HEK293T (cell line): ENCODE results near the gene TSPOAP1.
A peak's percentile ranks its signal among the peaks of the same experiment; 100 is the strongest.

ENCODE experiments used
- CTCF ChIA-PET: fragments of 350-600 bp; formaldehyde crosslinking; extraction: SDS; loops from one replicate; lab custom pipeline; 2021; ENCODE audit warnings: antibody characterized with exemption, inconsistent platforms; lab: Yijun Ruan, JAX
- POLR2A ChIA-PET: fragments of 350-600 bp; formaldehyde crosslinking; extraction: SDS; loops from one replicate; lab custom pipeline; 2020; ENCODE audit warnings: antibody characterized with exemption, inconsistent platforms; lab: Yijun Ruan, JAX
- DNase-seq: peaks from one replicate; pipeline ENCODE4 v3.0.0; 2012; ENCODE audit warnings: mixed read lengths; ENCODE audit errors: extremely low spot score
- ARNT ChIP-seq: fragments of 450-650 bp; IDR thresholded peaks from 2 replicates; pipeline ENCODE4 v1.6.1; 2017; ENCODE audit warnings: mild to moderate bottlenecking
- BHLHE40 ChIP-seq: fragments of 450-650 bp; IDR thresholded peaks from 2 replicates; pipeline ENCODE4 v1.6.1; 2016; ENCODE audit warnings: mild to moderate bottlenecking, moderate library complexity, borderline replicate concordance
- CTBP1 ChIP-seq: fragments of 450-650 bp; IDR thresholded peaks from 2 replicates; pipeline ENCODE4 v1.6.1; 2016; ENCODE audit warnings: borderline replicate concordance
- ELF4 ChIP-seq: fragments of 450-650 bp; IDR thresholded peaks from 2 replicates; pipeline ENCODE4 v1.6.1; 2017; ENCODE audit warnings: antibody characterized with exemption
- FOXA1 ChIP-seq: fragments of 450-650 bp; IDR thresholded peaks from 2 replicates; pipeline ENCODE4 v1.6.1; 2016; ENCODE audit warnings: mild to moderate bottlenecking
- FOXK2 ChIP-seq: fragments of 450-650 bp; IDR thresholded peaks from 2 replicates; pipeline ENCODE4 v1.6.1; 2016; ENCODE audit warnings: mild to moderate bottlenecking
- FOXM1 ChIP-seq: fragments of 450-650 bp; IDR thresholded peaks from 2 replicates; pipeline ENCODE4 v1.6.1; 2017; ENCODE audit warnings: mild to moderate bottlenecking, borderline replicate concordance
- HDGF ChIP-seq: fragments of 450-650 bp; IDR thresholded peaks from 2 replicates; pipeline ENCODE4 v1.6.1; 2017; ENCODE audit warnings: antibody characterized with exemption, borderline replicate concordance
- L3MBTL2 ChIP-seq: fragments of 450-650 bp; conservative IDR thresholded peaks from 2 replicates; pipeline ENCODE4 v1.6.1; 2016; ENCODE audit warnings: mild to moderate bottlenecking
- LEF1 ChIP-seq: fragments of 450-650 bp; IDR thresholded peaks from 2 replicates; pipeline ENCODE4 v1.6.1; 2017; ENCODE audit warnings: mild to moderate bottlenecking, borderline replicate concordance
- NFRKB ChIP-seq: fragments of 450-650 bp; IDR thresholded peaks from 2 replicates; pipeline ENCODE4 v1.6.1; 2016; ENCODE audit warnings: mild to moderate bottlenecking, moderate library complexity
- PKNOX1 ChIP-seq: fragments of 450-650 bp; IDR thresholded peaks from 2 replicates; pipeline ENCODE4 v1.6.1; 2016
- SP1 ChIP-seq: fragments of 450-650 bp; IDR thresholded peaks from 2 replicates; pipeline ENCODE4 v1.6.1; 2017
- SUZ12 ChIP-seq: fragments of 450-650 bp; IDR thresholded peaks from 2 replicates; pipeline ENCODE4 v1.6.1; 2016; ENCODE audit warnings: mild to moderate bottlenecking
- TARDBP ChIP-seq: fragments of 450-650 bp; IDR thresholded peaks from 2 replicates; pipeline ENCODE4 v1.6.1; 2016
- ZNF384 ChIP-seq: fragments of 450-650 bp; IDR thresholded peaks from 2 replicates; pipeline ENCODE4 v1.6.1; 2016

TSPOAP1 gene

GRCh38 chr17:58352596-58353388, 24.2 kb upstream of the TSPOAP1 start:
- TF ChIP-seq HDGF (no peak), FOXA1 (no peak), ELF4 (no peak), ZNF384 (no peak), FOXK2 (no peak), L3MBTL2 (no peak), PKNOX1 (peak; percentile 39)
- DNase-seq, result peak; percentile 56
- ChIA-PET POLR2A (interaction anchor here (0.6 to 7.1 kb wide), 51 partner anchors 8 to 754 kb away, joined by 3 to 234 read pairs (median 6); partner anchors contain the start of genes MTMR4, RNF43 and TRIM37), CTCF (interaction anchor here (0.6 to 3.0 kb wide), 7 partner anchors 20 to 149 kb away, joined by 3 to 15 read pairs (median 4); partner anchors contain the start of gene RNF43)

- POLR2A ChIA-PET, result interaction anchor here (0.6 to 7.1 kb wide), 50 partner anchors 8 to 755 kb away, joined by 3 to 234 read pairs (median 6); partner anchors contain the start of genes MTMR4, RNF43 and TRIM37
- CTCF ChIA-PET, result interaction anchor here (0.6 to 3.0 kb wide), 7 partner anchors 34 to 150 kb away, joined by 3 to 15 read pairs (median 4); partner anchors contain the start of gene RNF43
- TF ChIP-seq NFRKB (no peak), FOXM1 (peak; percentile 90; the same call in 1 of the 2 replicates), FOXK2 (peak; percentile 93), L3MBTL2 (peak; percentile 27; the same call in 1 of the 2 replicates), ELF4 (peak; percentile 70), PKNOX1 (no peak), ARNT (0 out of 2 replicates have a peak, but pooled peaks have one; percentile 15), HDGF (no peak)
- peak; percentile 97 for DNase-seq
Measured at GRCh38 chr17:58351831-58352595, 23.4 kb upstream of the TSPOAP1 start, which contains the start of gene SUPT4H1. Gene SUPT4H1 (minus strand): TSS chr17:58352201. CDS start chr17:58352135, 66 bp downstream.

GRCh38 chr17:58351182-58351581, 22.6 kb upstream of the TSPOAP1 start:
- ChIA-PET POLR2A (interaction anchor here (1.0 to 7.1 kb wide), 19 partner anchors 9 to 102 kb away, joined by 3 to 234 read pairs (median 14); partner anchors contain the start of gene RNF43), CTCF (interaction anchor here (0.7 to 3.0 kb wide), 4 partner anchors 33 to 66 kb away, joined by 3 to 15 read pairs (median 4); partner anchors contain the start of gene RNF43)
- no peak for DNase-seq
- TF ChIP-seq ZNF384, result no peak

- POLR2A ChIA-PET, result interaction anchor here (0.9 to 2.2 kb wide), 4 partner anchors 41 to 69 kb away, joined by 3 to 6 read pairs (median 4); partner anchors contain the start of gene RNF43
Measured at GRCh38 chr17:58348038-58348437, 19.4 kb upstream of the TSPOAP1 start.

GRCh38 chr17:58345500-58345899, 16.9 kb upstream of the TSPOAP1 start:
- CTCF ChIA-PET, result no interaction called here
- POLR2A ChIA-PET, result interaction anchor here (2.1 kb wide), 1 partner anchor 70 kb away, joined by 6 read pairs; no protein-coding TSS in a partner anchor
- TF ChIP-seq BHLHE40 (no peak), HDGF (no peak), SP1 (no peak), FOXA1 (no peak), ARNT (no peak), PKNOX1 (no peak), L3MBTL2 (no peak), ZNF384 (no peak), FOXM1 (no peak), NFRKB (no peak), CTBP1 (no peak), ELF4 (no peak), TARDBP (no peak)
- no peak for DNase-seq

More at GRCh38 chr17:58348038-58348437, 19.4 kb upstream of the TSPOAP1 start:
- DNase-seq, result no peak
- TF ChIP-seq FOXK2 (no peak), ZNF384 (no peak), L3MBTL2 (no peak), HDGF (no peak), BHLHE40 (no peak), TARDBP (no peak)
- CTCF ChIA-PET, result no interaction called here

- ChIA-PET POLR2A (interaction anchor here (1.3 to 2.1 kb wide), 4 partner anchors 8 to 71 kb away, joined by 6 to 21 read pairs (median 6); partner anchors contain the start of gene SUPT4H1), CTCF (interaction anchor here (1.1 kb wide), 2 partner anchors 10 to 27 kb away, joined by 4 read pairs; no protein-coding TSS in a partner anchor)
- no peak for DNase-seq
- no peak for TF ChIP-seq ELF4
- TF ChIP-seq ARNT, result no peak
- no peak for TF ChIP-seq HDGF
- TF ChIP-seq SUZ12, result no peak
- no peak for TF ChIP-seq ZNF384
- no peak for TF ChIP-seq FOXM1
- no peak for TF ChIP-seq BHLHE40
- TF ChIP-seq CTBP1, result no peak
- no peak for TF ChIP-seq FOXK2
- TF ChIP-seq SP1, result no peak
- no peak for TF ChIP-seq NFRKB
- TF ChIP-seq FOXA1, result no peak
- TF ChIP-seq L3MBTL2, result no peak
- no peak for TF ChIP-seq PKNOX1
- no peak for TF ChIP-seq LEF1
- TF ChIP-seq TARDBP, result no peak
Measured at GRCh38 chr17:58344791-58345157, 16.2 kb upstream of the TSPOAP1 start.
